ENCODE data around the gene TRIM66.

The TRIM66 gene

DNA sequence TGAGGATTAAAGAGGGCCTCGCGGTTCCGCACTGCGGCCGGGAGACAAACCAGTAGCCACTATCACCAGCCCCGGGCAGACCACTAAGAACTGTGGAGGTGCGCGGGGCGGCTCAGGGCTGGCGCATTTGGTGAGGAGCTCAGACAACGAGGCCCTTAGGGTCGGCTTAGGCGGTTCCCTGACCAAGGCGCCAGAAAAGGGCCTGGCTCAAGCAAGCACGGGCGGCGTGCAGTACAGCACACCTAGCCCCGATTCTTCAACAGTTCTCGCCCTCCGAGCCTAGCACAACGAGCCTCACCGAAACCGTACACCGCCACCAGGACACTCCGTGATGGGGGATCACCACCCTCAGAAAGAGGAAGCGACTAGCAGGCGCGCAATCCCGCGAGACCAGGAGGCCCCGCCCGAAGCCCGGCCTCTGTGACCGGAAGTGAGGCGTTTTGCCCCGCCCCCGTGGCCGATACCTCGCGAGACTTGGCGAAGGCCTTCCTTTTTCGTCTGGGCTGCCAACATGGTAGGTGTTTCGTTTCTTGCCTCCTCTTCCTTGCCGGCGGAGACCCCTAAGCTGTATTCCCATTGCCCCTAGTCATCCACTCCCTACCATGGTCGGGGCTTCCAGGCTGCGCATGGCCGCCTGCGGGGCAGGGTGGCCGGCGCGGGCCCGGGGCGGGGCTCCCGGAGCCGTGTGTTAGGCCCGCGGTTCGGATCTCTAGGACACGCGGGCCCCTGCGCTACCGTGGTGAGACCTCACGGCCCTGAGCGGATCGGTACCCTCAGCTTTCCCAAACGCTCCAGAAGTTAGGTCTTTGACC, at the start of gene TRIM66, which contains the start of gene RPL27A:
Gene TRIM66, minus strand, starts transcription at position 363 of the 812 bp plus-strand sequence. CDS start 10,391 bp downstream, outside the sequence.
Gene RPL27A, plus strand, starts transcription at position 490 of the 812 bp plus-strand sequence. Its CDS starts 22 bp downstream, at position 512.
- DNase-seq (ENCODE audit: low read depth in 2 of 2): peak; percentile 89 to 90

DNA sequence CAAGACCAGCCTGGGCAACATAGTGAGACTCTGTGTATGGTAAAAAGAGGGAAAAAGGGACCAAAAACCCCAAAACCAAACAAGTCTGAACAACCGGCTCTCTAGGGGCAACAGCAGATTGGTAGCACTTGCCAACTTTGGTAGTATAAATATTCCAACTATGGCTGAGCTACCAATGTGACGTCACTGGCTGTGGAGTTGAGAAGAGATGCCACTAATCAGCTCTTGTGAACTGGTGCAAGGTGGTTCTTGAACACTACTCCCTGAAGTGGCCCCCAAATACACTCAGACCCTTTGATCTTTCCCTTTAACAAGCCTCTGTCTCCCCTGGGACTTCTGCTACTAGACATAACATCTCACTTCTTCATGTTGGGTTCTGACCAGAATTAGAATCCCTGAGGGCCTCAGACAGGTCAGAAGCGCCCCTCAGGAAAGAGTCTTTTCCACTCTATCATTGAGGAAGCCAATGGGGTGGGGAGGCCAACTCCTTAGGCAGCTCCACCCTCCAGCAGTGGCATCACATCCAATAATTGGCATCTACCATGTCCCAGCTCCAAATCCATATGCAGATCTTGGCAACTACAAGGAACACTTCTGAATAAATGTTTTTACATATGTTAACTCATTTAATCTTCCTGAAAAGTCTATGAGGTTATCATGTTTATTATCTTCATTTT, 49.3 kb upstream of the TRIM66 start:
- no peak for DNase-seq (ENCODE audit: low read depth in 2 of 2)

DNA sequence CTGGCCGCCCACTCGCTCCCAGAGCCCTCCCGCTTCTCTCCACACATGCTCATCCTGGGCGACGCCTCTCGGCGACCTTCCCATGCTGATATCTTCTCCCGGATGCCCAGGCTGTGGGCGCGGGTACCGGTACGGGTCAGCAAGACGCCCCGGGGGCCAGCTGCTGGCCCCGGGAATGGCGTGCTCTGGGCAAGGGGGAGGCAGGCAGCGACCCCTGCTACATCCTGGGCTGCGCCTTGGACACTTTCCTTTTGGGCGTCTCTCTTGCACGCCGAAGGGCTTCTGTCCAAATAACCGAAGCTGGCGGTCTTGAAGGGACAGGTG, 48.2 kb upstream of the TRIM66 start:
- DNase-seq (ENCODE audit: low read depth in 2 of 2): no peak

DNA sequence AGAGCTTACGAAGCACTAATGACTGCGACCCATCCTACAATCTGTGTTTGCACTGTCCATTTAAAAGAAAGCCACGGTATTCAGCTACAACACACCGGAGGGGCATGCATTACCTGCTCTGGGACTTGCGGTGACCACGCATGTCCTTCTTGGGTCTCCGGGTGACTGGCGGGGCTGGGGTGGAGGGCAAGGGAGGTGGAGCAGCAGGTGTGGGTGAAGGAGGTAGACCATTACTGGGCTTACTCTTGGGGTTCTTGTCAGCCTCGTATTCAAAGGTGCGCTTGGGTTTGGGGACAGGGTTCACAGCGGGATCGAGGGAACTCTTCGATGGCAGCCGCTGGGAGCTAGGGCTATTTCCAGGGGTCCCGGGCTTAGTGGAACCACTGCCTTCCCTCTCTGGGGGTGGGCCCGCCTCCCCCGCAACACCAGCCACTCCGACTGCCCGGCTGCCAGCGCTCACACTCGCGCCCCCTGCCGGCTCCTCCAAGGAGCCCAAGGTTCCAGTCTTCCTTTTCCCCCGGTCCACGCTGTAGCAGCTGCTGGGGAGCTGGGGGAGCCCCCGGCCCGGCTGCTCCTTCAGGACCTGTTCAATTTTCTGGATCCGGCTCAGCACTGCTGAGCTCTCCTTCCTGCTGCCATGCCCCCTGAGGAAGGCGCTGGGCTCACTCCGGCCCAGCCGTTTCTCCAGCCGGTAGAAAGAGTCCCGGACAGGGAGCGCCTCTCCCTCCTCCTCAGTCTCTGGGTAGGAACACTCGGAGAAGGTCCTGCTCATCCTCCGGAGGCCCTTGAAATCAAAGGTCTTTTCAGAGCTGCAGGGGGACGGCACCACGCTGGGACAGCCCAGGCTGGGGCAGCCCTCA, 47.6 kb upstream of the TRIM66 start:
- DNase-seq (ENCODE audit: low read depth in 2 of 2): no peak

DNA sequence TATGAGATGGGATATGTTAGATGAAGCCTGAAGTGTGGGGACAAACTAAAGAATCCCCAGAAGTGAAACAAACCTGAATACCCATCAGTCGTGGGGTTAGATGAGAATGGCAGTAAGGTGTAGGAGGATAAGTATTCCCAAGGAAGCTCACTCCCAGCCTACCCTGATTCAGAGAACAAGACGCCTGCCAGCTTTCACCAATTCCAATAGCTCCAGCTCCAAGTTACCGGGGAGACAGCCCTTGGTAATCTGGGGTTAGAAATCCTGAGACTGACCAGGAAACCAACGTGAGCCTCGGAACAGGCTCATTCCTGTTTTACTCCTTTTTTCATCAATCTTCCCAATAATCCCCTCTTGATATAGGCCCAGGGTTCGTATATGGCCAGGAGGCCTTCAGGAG, 46.6 kb upstream of the TRIM66 start:
- no peak for DNase-seq (ENCODE audit: low read depth in 2 of 2)

- no peak for DNase-seq (ENCODE audit: low read depth in 2 of 2)
These were observed 46.1 kb upstream of the TRIM66 start for GRCh38 chr11:8728563-8728962.

DNA sequence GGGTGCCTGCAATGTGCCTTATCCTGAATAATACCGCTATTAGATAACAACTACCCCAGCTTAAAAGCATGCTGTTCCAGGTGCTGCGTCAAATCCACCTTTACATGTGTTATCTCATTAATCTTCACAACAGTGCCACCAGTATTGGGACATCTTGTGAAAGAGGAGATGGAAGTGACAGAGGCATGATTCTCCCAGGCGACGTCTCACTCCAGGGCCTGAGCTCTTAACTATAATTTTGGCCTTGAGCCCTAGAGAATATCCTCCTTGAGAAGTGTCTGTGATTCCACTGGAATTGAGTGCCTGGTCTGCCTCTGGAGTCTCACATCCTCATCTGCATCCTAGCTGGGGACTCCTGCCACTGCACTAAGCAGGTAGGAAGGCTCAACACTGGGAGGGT, 43.9 kb upstream of the TRIM66 start:
- no peak for DNase-seq (ENCODE audit: low read depth in 2 of 2)

- no peak for DNase-seq (ENCODE audit: low read depth in 2 of 2)
These were observed 42.2 kb upstream of the TRIM66 start for GRCh38 chr11:8724682-8725081.

DNA sequence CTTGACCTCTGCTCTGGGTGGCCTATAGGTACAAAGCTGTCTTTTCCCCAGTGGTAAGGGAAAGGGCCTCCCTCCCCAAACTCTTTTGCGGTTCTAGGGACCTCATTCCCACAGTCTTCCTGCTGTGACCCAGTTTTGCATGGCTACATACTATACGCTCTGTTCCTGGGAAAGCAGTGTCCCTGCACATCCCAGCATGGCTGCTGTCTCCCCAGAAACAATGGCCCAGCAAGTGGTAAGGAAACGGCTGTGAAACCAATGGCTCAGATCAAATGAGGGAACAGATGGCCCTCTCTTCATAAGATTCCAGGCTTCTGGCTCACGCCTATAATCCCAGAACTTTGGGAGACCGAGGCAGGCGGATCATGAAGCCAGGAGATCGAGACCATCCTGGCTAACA, 41.2 kb upstream of the TRIM66 start:
- no peak for DNase-seq (ENCODE audit: low read depth in 2 of 2)

GRCh38 chr11:8722809-8723208, 40.3 kb upstream of the TRIM66 start:
- DNase-seq (ENCODE audit: low read depth in 2 of 2): no peak

GRCh38 chr11:8721609-8722500, 39.4 kb upstream of the TRIM66 start:
- DNase-seq (ENCODE audit: low read depth in 2 of 2): no peak

DNA sequence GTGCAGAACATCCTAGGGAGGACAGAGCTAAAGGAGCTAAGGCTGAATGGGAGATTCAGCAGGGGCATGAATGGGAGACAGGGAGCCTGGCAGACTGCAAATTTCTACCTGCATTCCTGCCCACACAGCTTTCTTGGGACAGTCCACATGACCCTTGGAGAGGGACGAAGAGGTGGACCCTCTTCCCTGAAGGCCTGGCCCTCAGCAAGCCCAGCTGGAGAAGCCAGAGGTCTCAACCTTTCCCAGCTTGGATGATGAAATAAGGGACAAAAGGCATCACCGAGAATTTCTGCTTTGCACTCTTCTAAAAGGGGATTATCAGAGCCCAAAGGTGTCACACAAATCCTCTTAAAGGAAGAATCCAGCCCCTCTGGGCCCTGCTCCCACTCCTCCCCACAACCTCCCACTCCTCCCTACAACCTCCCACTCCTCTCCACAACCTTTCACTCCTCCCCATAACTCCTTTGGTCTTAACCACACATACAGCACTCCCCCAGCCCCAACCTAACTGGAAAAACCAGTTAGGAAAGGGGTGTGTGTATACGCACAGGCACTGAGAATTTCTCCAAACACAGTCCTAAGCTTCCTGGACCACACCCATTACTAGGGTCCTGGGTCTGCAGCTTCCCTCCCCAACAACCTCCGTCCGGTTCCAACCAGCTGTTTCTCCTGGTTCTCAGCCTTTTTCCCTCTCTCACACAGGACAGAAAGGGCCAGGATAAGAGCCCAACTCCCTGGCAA, 38.6 kb upstream of the TRIM66 start:
- no peak for DNase-seq (ENCODE audit: low read depth in 2 of 2)

GRCh38 chr11:8720352-8720751, 37.9 kb upstream of the TRIM66 start:
- no peak for DNase-seq (ENCODE audit: low read depth in 2 of 2)

- DNase-seq (ENCODE audit: low read depth in 2 of 2): no peak
These were observed 37.3 kb upstream of the TRIM66 start for GRCh38 chr11:8719721-8720120.

DNA sequence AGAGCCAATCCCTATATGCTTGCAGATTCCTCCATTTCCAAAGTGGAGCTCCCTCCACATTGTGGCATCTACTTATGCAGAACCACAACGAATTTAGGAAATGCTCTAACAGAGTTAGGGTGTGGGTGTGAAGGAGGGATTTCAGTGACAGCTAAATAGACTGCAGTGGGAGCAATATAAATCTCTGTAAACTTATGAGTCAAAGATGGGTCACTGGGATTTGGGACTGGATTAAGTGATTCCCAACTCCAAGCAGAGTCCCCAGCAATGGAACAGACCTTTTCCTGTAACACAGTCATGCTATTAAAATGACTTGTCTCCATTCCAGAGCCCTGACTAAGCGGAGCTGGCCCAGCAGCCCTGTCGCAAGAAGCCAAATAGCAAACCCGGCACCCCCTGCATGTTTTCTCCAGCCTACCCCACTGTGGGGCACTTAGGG, 36.8 kb upstream of the TRIM66 start:
- DNase-seq (ENCODE audit: low read depth in 2 of 2): peak; percentile 90 to 91

DNA sequence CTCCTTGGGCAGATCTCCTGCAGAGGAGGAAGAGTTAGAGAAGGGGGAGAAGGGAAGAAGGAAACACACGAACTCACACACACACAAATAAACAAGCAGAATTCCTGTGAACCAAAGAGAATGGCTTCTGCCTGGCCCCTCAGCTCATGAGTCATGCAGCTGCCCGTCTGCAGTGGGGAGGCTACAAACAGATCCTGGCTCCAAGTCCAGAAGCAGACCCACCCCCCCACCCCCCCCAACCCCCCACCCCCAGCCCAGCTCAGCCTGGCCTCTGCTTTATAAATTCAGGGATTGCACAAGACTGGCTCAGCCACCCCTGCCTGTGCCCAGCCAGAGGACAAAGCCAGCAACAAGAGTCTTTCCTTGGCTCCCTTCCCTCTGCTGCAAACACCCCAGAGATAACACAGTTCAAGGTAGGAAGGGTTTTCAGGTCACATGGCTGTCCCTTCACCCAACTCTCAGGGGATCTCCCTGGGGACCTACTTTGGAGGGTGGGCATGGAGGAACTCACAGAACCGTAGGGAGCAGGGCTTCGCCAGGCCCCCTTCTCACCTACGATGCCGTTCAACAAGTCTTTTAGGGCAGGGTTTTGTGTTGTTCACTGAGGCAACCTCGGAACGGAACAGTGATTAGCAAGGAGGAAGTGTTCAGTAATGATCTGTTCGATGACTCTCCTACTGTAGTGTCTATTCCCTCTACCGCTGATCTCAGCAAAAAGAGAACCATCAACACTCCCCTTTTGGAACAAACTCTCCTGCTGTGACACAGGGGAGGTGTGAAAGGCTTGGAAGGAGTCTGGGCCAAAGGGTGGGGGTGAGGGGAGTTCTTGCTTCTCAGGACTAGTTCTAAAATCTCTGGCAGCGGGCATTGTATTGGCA, 35.6 kb upstream of the TRIM66 start:
- peak; percentile 80 to 86 for DNase-seq (ENCODE audit: low read depth in 2 of 2)

DNA sequence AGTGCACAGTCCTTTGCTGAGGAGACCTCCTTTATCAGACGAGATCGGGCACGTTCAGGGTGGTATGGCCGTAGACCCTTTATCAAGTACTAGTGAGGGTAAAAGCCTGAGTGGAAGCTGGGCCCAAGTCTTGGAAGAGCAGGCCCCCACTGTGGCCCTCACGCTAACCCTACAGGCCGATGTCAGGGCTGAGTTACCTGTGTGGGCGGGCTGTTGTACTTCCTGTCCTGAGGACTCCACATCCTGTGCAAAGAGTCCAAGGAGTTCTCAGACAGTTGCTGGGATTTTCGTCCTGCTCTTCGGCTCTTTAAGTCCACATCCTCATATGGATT, 35.0 kb upstream of the TRIM66 start:
- DNase-seq (ENCODE audit: low read depth in 2 of 2): no peak

- no peak for DNase-seq (ENCODE audit: low read depth in 2 of 2)
These were observed 33.0 kb upstream of the TRIM66 start for GRCh38 chr11:8715501-8715900.

- DNase-seq (ENCODE audit: low read depth in 2 of 2): no peak
These were observed 32.3 kb upstream of the TRIM66 start for GRCh38 chr11:8714622-8715225.
